CMK (cell line): ENCODE data around the gene NELFCD.
"Not testable (repeated sequence)": the region's sequence is repeated elsewhere in the genome, so short reads cannot be mapped to it uniquely, and the experiment has no call there.

ENCODE experiments used
- DNase-seq: peaks from one replicate; pipeline ENCODE4 v3.0.0-alpha.2; 2010; ENCODE audit warnings: low read depth

The NELFCD gene

GRCh38 chr20:59010321-59010994, 29.4 kb downstream of the NELFCD start:
- no peak for DNase-seq

GRCh38 chr20:59010995-59011873, 30.2 kb downstream of the NELFCD start:
- DNase-seq = peak; percentile 52

- not testable (repeated sequence) for DNase-seq
Measured at GRCh38 chr20:59011874-59012157, 30.8 kb downstream of the NELFCD start.

GRCh38 chr20:59013031-59013951, 32.2 kb downstream of the NELFCD start:
- no peak for DNase-seq

GRCh38 chr20:59013959-59014608, 33.0 kb downstream of the NELFCD start:
- DNase-seq = no peak

- DNase-seq = no peak
Measured at GRCh38 chr20:59014680-59015389, 33.8 kb downstream of the NELFCD start.

GRCh38 chr20:59015411-59015810, 34.4 kb downstream of the NELFCD start:
- no peak for DNase-seq

- no peak for DNase-seq
Measured at GRCh38 chr20:59015812-59016711, 35.0 kb downstream of the NELFCD start.

GRCh38 chr20:59016795-59017492, 35.9 kb downstream of the NELFCD start:
- DNase-seq = no peak

GRCh38 chr20:59017493-59018231, 36.6 kb downstream of the NELFCD start:
- DNase-seq = no peak

GRCh38 chr20:59018817-59019216, 37.8 kb downstream of the NELFCD start:
- DNase-seq = no peak

- peak; percentile 43 for DNase-seq
Measured at GRCh38 chr20:59019217-59019616, 38.2 kb downstream of the NELFCD start, which contains the start of gene TUBB1. Gene TUBB1, plus strand, starts transcription at chr20:59019429. Its CDS starts 94 bp downstream, at chr20:59019523.

GRCh38 chr20:59020938-59021551, 40.0 kb downstream of the NELFCD start:
- DNase-seq = peak; percentile 38

- DNase-seq = no peak
Measured at GRCh38 chr20:59022754-59023153, 41.7 kb downstream of the NELFCD start.

GRCh38 chr20:59023616-59024015, 42.6 kb downstream of the NELFCD start:
- DNase-seq = no peak

- no peak for DNase-seq
Measured at GRCh38 chr20:59024111-59024530, 43.1 kb downstream of the NELFCD start.

- no peak for DNase-seq
Measured at GRCh38 chr20:59025086-59025485, 44.0 kb downstream of the NELFCD start.

GRCh38 chr20:59025511-59025910, 44.5 kb downstream of the NELFCD start:
- no peak for DNase-seq
